ENCODE measurements around the gene NUP93. TPM values are rescaled to one million over a fixed set of nuclear protein-coding genes. Genes with fewer than 3 reads are reported as not detected.

Gene NUP93
- polyA plus RNA-seq, 1 of the 3 experiments (the other 2 are of a cell fraction): 43.1 TPM

GRCh38 chr16:56852401-56852730 is 122.4 kb downstream of the NUP93 start:
- Histone ChIP-seq H2AFZ (ENCODE audit: low read depth) (no peak overlapping the region), H3K36me3 (replicated peaks in 1 of 2; ENCODE audit: control insufficient read depth in 1 of 2, insufficient read depth in 2 of 2, low read length in 1 of 2) (no peaks in the 10 kb centered on the region), H3K27ac (ENCODE audit: low read depth in 2 of 2, low read length in 1 of 2) (no peak overlapping the region), H3F3A (replicated peaks; ENCODE audit: insufficient read depth) (peaks cover 34% of the 10 kb centered on the region), H3K27me3 (ENCODE audit: insufficient read depth) (no peaks in the 10 kb centered on the region), H3K9me2 (no peaks in the 10 kb centered on the region), H3K9me3 (no peaks in the 10 kb centered on the region), H3K9ac (no peak overlapping the region), H3K4me2 (no peak overlapping the region), H3K4me1 (ENCODE audit: control insufficient read depth in 1 of 2, insufficient read depth in 2 of 2, low read depth in 1 of 2, low read length in 1 of 2) (peaks cover 30 to 43% of the 10 kb centered on the region in 2 experiments), H4K20me1 (ENCODE audit: insufficient read depth) (no peaks in the 10 kb centered on the region), H3K79me2 (ENCODE audit: insufficient read depth) (no peaks in the 10 kb centered on the region), H3K4me3 (ENCODE audit: low read depth in 2 of 2, low read length in 1 of 2) (no peak overlapping the region)
- POLR2A ChIA-PET: no interaction called here
- 92% methylated on average over 2 of the region's 3 CpGs for WGBS (ENCODE audit: low lambda C conversion rate)
- TF ChIP-seq ELF1 (IDR thresholded peaks at IDR 0.05): no peak
- no peak for TF ChIP-seq CHD2 (IDR thresholded peaks at IDR 0.05; ENCODE audit: low read length, partially characterized antibody)
- TF ChIP-seq ZBTB33 (IDR thresholded peaks at IDR 0.05; ENCODE audit: borderline replicate concordance, low read depth): no peak
- no peak for TF ChIP-seq NFIC (IDR thresholded peaks at IDR 0.05; ENCODE audit: borderline replicate concordance)
- TF ChIP-seq FOSL2 (IDR thresholded peaks at IDR 0.05; ENCODE audit: borderline replicate concordance, low read depth): no peak
- TF ChIP-seq POLR2AphosphoS5 (IDR thresholded peaks at IDR 0.05; ENCODE audit: low read depth, low read length): no peak
- TF ChIP-seq SMC3 (IDR thresholded peaks at IDR 0.05; ENCODE audit: low read depth, low read length): no peak
- no peak for TF ChIP-seq JUND (IDR thresholded peaks at IDR 0.05)
- no peak for TF ChIP-seq MAX (IDR thresholded peaks at IDR 0.05; ENCODE audit: low read depth)
- no peak for TF ChIP-seq MXI1 (IDR thresholded peaks at IDR 0.05; ENCODE audit: low read depth, low read length)
- TF ChIP-seq, protein P1, sequence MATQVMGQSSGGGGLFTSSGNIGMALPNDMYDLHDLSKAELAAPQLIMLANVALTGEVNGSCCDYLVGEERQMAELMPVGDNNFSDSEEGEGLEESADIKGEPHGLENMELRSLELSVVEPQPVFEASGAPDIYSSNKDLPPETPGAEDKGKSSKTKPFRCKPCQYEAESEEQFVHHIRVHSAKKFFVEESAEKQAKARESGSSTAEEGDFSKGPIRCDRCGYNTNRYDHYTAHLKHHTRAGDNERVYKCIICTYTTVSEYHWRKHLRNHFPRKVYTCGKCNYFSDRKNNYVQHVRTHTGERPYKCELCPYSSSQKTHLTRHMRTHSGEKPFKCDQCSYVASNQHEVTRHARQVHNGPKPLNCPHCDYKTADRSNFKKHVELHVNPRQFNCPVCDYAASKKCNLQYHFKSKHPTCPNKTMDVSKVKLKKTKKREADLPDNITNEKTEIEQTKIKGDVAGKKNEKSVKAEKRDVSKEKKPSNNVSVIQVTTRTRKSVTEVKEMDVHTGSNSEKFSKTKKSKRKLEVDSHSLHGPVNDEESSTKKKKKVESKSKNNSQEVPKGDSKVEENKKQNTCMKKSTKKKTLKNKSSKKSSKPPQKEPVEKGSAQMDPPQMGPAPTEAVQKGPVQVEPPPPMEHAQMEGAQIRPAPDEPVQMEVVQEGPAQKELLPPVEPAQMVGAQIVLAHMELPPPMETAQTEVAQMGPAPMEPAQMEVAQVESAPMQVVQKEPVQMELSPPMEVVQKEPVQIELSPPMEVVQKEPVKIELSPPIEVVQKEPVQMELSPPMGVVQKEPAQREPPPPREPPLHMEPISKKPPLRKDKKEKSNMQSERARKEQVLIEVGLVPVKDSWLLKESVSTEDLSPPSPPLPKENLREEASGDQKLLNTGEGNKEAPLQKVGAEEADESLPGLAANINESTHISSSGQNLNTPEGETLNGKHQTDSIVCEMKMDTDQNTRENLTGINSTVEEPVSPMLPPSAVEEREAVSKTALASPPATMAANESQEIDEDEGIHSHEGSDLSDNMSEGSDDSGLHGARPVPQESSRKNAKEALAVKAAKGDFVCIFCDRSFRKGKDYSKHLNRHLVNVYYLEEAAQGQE (IDR thresholded peaks at IDR 0.05; ENCODE audit: low read depth, low read length): no peak
- no peak for TF ChIP-seq FOXJ3 (CRISPR knock-in tag; IDR thresholded peaks at IDR 0.05)
- TF ChIP-seq GATA2 (CRISPR knock-in tag; IDR thresholded peaks at IDR 0.05): no peak
- TF ChIP-seq USF2 (IDR thresholded peaks at IDR 0.05; ENCODE audit: borderline replicate concordance, low read depth, low read length): no peak
- no peak for TF ChIP-seq YY1 (IDR thresholded peaks at IDR 0.05; ENCODE audit: low read depth)
- no peak for DNase-seq
- CTCF ChIA-PET: interaction anchor here (1.0 to 3.2 kb wide), 9 partner anchors 9 to 99 kb away, joined by 3 to 21 read pairs (median 4); no protein-coding TSS in a partner anchor
